Karpas-422 (cell line): ENCODE measurements around the gene RFX4. TPM values are rescaled to one million over a fixed set of nuclear protein-coding genes. Genes with fewer than 3 reads are reported as not detected.

Source experiments
- DNase-seq: peaks from one replicate; pipeline ENCODE4 v3.0.0-alpha.2; 2015
- H2AFZ ChIP-seq: fragments of 200-600 bp; sonication (generic); 2 replicates; pipeline ENCODE4 v1.6.1; 2014; ENCODE audit warnings: antibody characterized with exemption, low read length, mixed read lengths
- H3K27ac ChIP-seq: fragments of 200-600 bp; sonication (generic); 2 replicates; pipeline ENCODE4 v1.5.1; 2014; ENCODE audit warnings: mild to moderate bottlenecking, low read length, moderate library complexity
- H3K27me3 ChIP-seq: fragments of 200-600 bp; sonication (generic); 2 replicates; pipeline ENCODE4 v1.6.1; 2014; ENCODE audit warnings: low read length, mixed read lengths
- H3K36me3 ChIP-seq: fragments of 200-600 bp; sonication (generic); 2 replicates; pipeline ENCODE4 v1.6.1; 2014; ENCODE audit warnings: low read length, mixed read lengths; ENCODE audit not compliant: insufficient read depth
- H3K4me1 ChIP-seq: fragments of 200-600 bp; sonication (generic); 2 replicates; pipeline ENCODE4 v1.6.1; 2014; ENCODE audit warnings: mild to moderate bottlenecking, low read length, mixed read lengths
- H3K4me2 ChIP-seq: fragments of 200-600 bp; sonication (generic); 2 replicates; pipeline ENCODE4 v1.6.1; 2014; ENCODE audit warnings: low read length, low read depth, mild to moderate bottlenecking; ENCODE audit not compliant: poor library complexity, severe bottlenecking
- H3K4me3 ChIP-seq: fragments of 200-600 bp; sonication (generic); 2 replicates; pipeline ENCODE4 v1.5.1; 2014; ENCODE audit warnings: mild to moderate bottlenecking, antibody characterized with exemption, low read length, mixed read lengths
- H3K79me2 ChIP-seq: fragments of 200-600 bp; sonication (generic); 2 replicates; pipeline ENCODE4 v1.6.1; 2014; ENCODE audit warnings: mild to moderate bottlenecking, low read length, mixed read lengths
- H3K9ac ChIP-seq: fragments of 200-600 bp; sonication (generic); 2 replicates; pipeline ENCODE4 v1.6.0; 2014; ENCODE audit warnings: low read length
- H3K9me2 ChIP-seq: fragments of 200-600 bp; sonication (generic), shearing (Covaris generic); replicated peaks from 2 replicates; pipeline ENCODE4 v1.6.0; 2014; ENCODE audit warnings: mild to moderate bottlenecking, low read length, moderate library complexity; ENCODE audit not compliant: insufficient read depth
- H3K9me3 ChIP-seq: fragments of 300-700, 200-600 bp; sonication (generic); 2 replicates; pipeline ENCODE4 v1.6.1; 2014; ENCODE audit warnings: low read length, mixed read lengths
- H4K20me1 ChIP-seq: fragments of 200-600 bp; sonication (generic); 2 replicates; pipeline ENCODE4 v1.6.1; 2014; ENCODE audit warnings: mild to moderate bottlenecking, antibody characterized with exemption, low read length, low read depth; ENCODE audit not compliant: insufficient read depth
- total RNA-seq: library from RNA; depleted of rRNA; stranded (reverse); fragments of >200 nt; shearing (Covaris generic); gene quantifications from 2 replicates; pipeline ENCODE4 v1.2.3, GENCODE V29; 2014; ENCODE audit warnings: low replicate concordance

RFX4 gene
- total RNA-seq, 1 experiment from 2014 or later: not detected

DNA sequence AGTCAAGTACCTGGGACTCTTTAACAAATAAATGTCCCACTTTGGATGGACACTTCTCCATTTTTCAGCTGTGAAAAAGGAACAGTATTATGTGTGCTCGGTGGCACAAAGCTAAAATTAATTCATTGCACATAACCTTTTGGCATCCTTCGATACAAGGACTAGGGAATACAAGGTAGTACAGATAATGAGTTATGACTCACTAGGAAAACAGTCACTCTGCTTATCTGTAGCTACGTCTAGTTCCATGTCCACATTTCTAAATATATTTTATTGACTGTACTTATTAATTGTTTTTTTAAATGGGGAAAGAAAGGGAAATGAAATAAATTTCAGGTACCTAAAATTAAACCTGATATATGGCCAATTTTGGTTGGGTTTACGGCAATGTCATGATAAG lies 156.5 kb downstream of the RFX4 start:
- no peak for DNase-seq
- no peaks in the 10 kb centered on the region for H3K9me3 ChIP-seq
- no peaks in the 10 kb centered on the region for H4K20me1 ChIP-seq
- no peak overlapping the region for H3K9ac ChIP-seq
- H3K79me2 ChIP-seq: no peaks in the 10 kb centered on the region
- H3K4me2 ChIP-seq: no peak overlapping the region
- H3K4me3 ChIP-seq: no peak overlapping the region
- no peaks in the 10 kb centered on the region for H3K9me2 ChIP-seq
- H3K27me3 ChIP-seq: no peaks in the 10 kb centered on the region
- peaks cover 4% of the 10 kb centered on the region for H3K4me1 ChIP-seq
- H3K27ac ChIP-seq: no peak overlapping the region
- H3K36me3 ChIP-seq: no peaks in the 10 kb centered on the region
- no peak overlapping the region for H2AFZ ChIP-seq

DNA sequence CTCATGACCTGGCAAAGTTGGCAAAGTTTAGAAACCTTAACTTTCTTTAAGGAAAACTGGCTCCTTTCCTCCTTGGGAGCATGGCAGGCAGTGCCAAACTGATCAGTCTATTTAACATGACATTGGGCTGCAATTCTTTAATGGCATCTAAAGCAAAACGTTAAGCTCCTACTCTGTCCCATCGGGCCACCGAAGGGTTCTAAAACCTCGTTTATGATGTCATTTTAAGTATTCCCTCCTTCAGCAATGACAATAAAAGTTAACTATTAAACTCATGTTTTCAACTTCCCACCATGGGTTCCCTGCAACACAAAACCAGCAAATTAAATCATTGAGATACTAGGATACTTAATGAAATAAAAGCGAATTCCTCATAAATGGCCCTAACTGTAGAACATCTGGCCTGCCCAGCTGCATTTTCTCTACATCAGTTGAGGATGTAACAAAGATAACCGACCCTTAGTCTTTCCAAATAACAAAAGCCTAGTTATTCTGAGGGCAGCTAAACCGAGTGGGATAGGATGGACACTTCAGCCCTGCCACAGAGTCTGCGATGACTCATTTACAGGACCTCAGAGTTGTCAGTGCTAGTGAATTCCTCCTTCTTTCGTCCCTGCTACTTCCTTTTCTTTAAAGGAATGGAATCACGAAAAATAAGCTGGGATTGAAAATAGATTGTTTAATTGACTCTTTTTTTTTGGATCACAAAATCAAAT lies 157.2 kb downstream of the RFX4 start:
- H3K4me2 ChIP-seq: no peak overlapping the region
- no peak overlapping the region for H3K4me3 ChIP-seq
- H3K9ac ChIP-seq: no peak overlapping the region
- H3K9me2 ChIP-seq: no peaks in the 10 kb centered on the region
- DNase-seq: no peak
- no peaks in the 10 kb centered on the region for H4K20me1 ChIP-seq
- no peaks in the 10 kb centered on the region for H3K27me3 ChIP-seq
- no peaks in the 10 kb centered on the region for H3K9me3 ChIP-seq
- no peaks in the 10 kb centered on the region for H3K79me2 ChIP-seq
- no peak overlapping the region for H2AFZ ChIP-seq
- H3K4me1 ChIP-seq: peaks cover 9% of the 10 kb centered on the region
- H3K36me3 ChIP-seq: no peaks in the 10 kb centered on the region
- H3K27ac ChIP-seq: no peak overlapping the region

DNA sequence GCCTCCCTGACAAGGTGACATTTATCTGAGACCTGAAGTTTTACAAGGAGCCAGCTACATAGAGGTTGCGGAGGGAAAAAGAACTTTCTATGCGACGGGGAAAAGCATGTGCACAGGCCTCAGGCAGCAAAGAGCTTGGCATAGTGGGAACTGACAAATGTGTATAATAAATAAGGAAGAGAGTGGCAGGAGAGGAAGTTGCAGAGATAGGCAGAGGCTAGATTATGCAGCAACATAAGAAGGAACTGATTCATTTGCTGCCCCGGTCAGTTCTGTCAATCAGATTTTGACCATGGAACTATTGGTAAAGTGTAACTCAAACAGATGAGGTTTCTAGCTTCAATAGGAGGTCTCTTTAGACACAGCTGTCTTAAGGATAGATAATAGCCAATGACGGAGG lies 158.0 kb downstream of the RFX4 start:
- H4K20me1 ChIP-seq: no peaks in the 10 kb centered on the region
- H3K27ac ChIP-seq: no peak overlapping the region
- H3K9me2 ChIP-seq: no peaks in the 10 kb centered on the region

DNA sequence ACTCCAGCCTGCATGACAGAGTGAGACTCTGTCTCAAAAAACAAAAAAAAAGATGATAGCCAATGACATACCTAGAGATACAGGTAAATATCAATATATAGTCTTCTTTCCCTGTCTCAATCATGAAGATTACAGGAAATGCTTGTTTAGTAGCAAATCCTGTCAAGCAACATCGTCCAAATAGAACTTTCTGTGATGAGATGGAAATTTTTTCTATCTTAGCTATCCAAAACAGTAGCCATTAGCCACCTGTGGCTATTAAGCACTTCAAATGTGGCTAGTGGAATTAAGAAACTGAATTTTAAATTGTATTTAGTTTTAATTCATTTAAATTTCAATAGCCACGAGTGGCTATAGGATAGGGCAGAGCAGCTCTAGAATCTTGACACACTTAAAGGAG lies 158.4 kb downstream of the RFX4 start:
- H3K27ac ChIP-seq: no peak overlapping the region
- no peaks in the 10 kb centered on the region for H3K27me3 ChIP-seq
- H3K4me3 ChIP-seq: no peak overlapping the region
- no peaks in the 10 kb centered on the region for H4K20me1 ChIP-seq
- H3K4me2 ChIP-seq: no peak overlapping the region
- no peaks in the 10 kb centered on the region for H3K9me2 ChIP-seq
- H3K9ac ChIP-seq: no peak overlapping the region
- no peak overlapping the region for H2AFZ ChIP-seq
- peaks cover 9% of the 10 kb centered on the region for H3K4me1 ChIP-seq
- no peaks in the 10 kb centered on the region for H3K79me2 ChIP-seq
- no peaks in the 10 kb centered on the region for H3K36me3 ChIP-seq
- no peaks in the 10 kb centered on the region for H3K9me3 ChIP-seq
- DNase-seq: no peak

More for the DNA sequence above, 158.0 kb downstream of the RFX4 start:
- peaks cover 9% of the 10 kb centered on the region for H3K4me1 ChIP-seq
- no peak overlapping the region for H3K9ac ChIP-seq
- no peaks in the 10 kb centered on the region for H3K79me2 ChIP-seq
- H3K4me2 ChIP-seq: no peak overlapping the region
- no peak for DNase-seq
- H3K9me3 ChIP-seq: no peaks in the 10 kb centered on the region
- no peak overlapping the region for H2AFZ ChIP-seq
- no peak overlapping the region for H3K4me3 ChIP-seq
- H3K36me3 ChIP-seq: no peaks in the 10 kb centered on the region
- no peaks in the 10 kb centered on the region for H3K27me3 ChIP-seq

DNA sequence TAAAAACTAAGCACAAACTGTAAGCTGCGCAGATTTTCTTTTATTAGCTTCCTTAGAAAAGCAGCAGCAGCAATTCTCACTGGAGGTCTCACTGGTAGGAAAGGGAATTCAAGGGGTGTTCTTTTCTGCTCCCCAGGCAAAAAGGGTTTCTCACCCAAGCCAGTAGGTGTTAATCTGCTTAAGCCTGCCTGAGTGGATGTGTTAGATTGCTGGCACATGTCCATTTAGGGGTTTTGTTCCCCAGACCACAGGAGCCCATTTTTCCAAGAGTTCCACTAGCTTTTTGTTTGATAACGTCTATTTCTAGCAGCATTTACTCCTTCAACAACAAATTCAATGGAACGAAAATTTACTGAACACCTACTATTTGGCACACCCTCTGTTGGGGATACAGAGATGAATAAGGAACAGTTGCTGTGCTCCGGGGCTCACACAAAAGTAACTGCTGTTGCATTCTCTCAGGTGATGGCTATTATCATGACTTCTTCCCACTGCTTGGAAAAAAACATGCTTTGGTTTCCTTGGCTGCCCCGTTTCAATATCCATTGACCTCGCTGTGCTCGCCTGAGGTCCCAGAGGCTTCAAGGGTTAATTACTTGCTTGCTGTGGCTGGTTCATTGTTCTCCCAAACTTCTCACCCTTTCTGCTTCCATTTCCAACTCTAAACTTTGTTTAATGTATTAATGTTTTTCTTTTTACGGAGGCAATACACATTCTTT lies 160.6 kb downstream of the RFX4 start:
- Histone ChIP-seq H3K4me1 (peaks cover 9% of the 10 kb centered on the region), H3K4me2 (no peak overlapping the region), H3K9me2 (no peaks in the 10 kb centered on the region), H2AFZ (no peak overlapping the region), H3K9ac (no peak overlapping the region), H4K20me1 (no peaks in the 10 kb centered on the region), H3K36me3 (no peaks in the 10 kb centered on the region), H3K4me3 (no peak overlapping the region), H3K9me3 (no peaks in the 10 kb centered on the region), H3K27me3 (no peaks in the 10 kb centered on the region), H3K79me2 (no peaks in the 10 kb centered on the region), H3K27ac (no peak overlapping the region)
- no peak for DNase-seq

DNA sequence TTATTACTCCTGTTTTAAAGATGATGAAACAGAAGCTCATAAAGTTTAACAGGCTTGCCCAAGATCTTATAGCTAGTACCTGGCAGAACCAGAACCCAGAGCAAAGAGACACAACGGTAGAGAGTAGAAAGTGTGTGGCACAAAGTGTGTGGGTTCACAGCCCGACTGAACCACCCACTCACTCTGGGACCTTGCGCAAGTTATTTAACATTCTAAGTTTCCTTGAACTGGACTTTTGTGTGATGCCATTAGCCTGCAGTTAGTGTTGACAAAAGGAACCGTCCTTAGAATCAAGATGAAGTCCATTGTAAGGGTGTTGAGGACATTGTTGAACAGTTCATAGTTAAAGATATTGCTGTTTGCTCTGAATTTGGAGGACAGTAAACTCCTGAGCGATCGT lies 161.8 kb downstream of the RFX4 start:
- H3K27me3 ChIP-seq: no peaks in the 10 kb centered on the region

DNA sequence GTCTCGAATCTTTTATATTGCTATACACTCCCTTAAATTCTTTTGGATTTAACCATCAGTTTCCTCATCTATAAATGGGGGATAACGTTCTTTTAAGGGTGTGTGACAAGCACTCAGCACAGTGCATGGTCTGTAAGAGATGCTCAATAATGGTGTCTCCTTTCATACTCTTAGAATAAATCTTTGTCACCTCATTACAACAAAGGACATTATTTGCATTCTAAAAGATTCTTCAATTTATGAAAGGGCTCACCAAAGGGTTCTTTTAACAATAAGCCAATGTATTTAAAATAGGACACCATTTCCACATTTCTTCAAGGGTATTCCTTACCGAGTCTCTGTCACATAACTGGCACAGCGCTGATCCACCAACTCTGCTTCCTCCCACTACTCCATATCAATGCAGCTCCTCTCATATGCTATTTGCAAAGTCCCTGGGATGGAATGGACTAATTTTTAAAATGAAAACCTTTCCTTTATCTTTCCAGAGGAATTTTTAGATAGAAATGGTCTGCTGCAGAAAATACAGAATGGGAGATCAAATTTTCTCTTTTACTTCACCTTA lies 162.5 kb downstream of the RFX4 start:
- Histone ChIP-seq H3K9ac (no peak overlapping the region), H3K4me1 (peaks cover 9% of the 10 kb centered on the region), H3K27ac (no peak overlapping the region), H3K4me3 (no peak overlapping the region), H3K79me2 (no peaks in the 10 kb centered on the region), H3K36me3 (no peaks in the 10 kb centered on the region), H4K20me1 (no peaks in the 10 kb centered on the region), H3K27me3 (no peaks in the 10 kb centered on the region), H3K9me3 (no peaks in the 10 kb centered on the region), H2AFZ (no peak overlapping the region), H3K4me2 (no peak overlapping the region), H3K9me2 (no peaks in the 10 kb centered on the region)
- no peak for DNase-seq

More for the DNA sequence above, 161.8 kb downstream of the RFX4 start:
- no peaks in the 10 kb centered on the region for H3K36me3 ChIP-seq
- no peak overlapping the region for H3K9ac ChIP-seq
- no peak overlapping the region for H3K4me2 ChIP-seq
- H3K4me1 ChIP-seq: peaks cover 9% of the 10 kb centered on the region
- no peaks in the 10 kb centered on the region for H3K9me3 ChIP-seq
- DNase-seq: no peak
- H4K20me1 ChIP-seq: no peaks in the 10 kb centered on the region
- H3K79me2 ChIP-seq: no peaks in the 10 kb centered on the region
- no peak overlapping the region for H3K4me3 ChIP-seq
- H3K27ac ChIP-seq: no peak overlapping the region
- H2AFZ ChIP-seq: no peak overlapping the region
- no peaks in the 10 kb centered on the region for H3K9me2 ChIP-seq

DNA sequence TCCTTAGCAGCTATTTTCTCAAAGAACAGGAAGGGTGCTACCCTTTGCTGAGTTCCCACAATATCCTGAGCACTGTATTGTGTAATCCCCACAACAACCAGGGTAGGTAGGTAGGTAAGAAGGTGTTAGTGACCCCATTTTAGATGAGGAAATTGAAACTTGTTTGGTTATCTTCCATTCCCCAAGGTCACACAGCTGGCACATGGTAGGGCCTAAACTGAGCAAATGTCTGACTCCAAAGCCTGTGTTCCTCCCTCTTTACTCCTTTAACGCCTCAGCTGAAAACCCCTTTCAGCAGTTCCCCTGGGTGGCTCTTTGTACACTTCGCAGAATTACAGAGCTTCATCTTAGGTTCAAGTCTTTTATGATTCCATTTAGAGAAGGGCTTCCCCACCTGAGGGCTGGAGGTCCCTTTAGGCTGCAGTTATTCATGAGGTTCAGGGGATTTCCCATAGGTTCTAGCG lies 165.2 kb downstream of the RFX4 start:
- Histone ChIP-seq H2AFZ (0 out of 2 replicates have a peak overlapping the region, but pooled peaks have one; percentile 20), H3K27me3 (no peaks in the 10 kb centered on the region), H3K9me2 (no peaks in the 10 kb centered on the region), H3K27ac (no peak overlapping the region), H4K20me1 (no peaks in the 10 kb centered on the region), H3K4me2 (no peak overlapping the region), H3K79me2 (no peaks in the 10 kb centered on the region), H3K9me3 (no peaks in the 10 kb centered on the region), H3K4me1 (peaks cover 10% of the 10 kb centered on the region), H3K36me3 (no peaks in the 10 kb centered on the region), H3K4me3 (no peak overlapping the region), H3K9ac (no peak overlapping the region)
- DNase-seq: no peak
